OCI-LY1 (cell line): ENCODE results near the gene HINFP.

ENCODE experiments used
- H2AFZ ChIP-seq: fragments of 200-600 bp; sonication (generic), shearing (Covaris generic); 2 replicates; pipeline ENCODE4 v1.6.0; 2014; ENCODE audit warnings: antibody characterized with exemption, mild to moderate bottlenecking, low read length
- H3F3A ChIP-seq: fragments of 200-600 bp; sonication (generic), shearing (Covaris generic); 2 replicates; pipeline ENCODE4 v1.6.0; 2014; ENCODE audit warnings: mild to moderate bottlenecking, antibody characterized with exemption, low read length, moderate library complexity; ENCODE audit not compliant: insufficient read depth
- H3K27ac ChIP-seq: fragments of 200-600 bp; sonication (generic); 2 replicates; pipeline ENCODE4 v1.5.1; 2014; ENCODE audit warnings: low read length, mixed run types, mild to moderate bottlenecking, low read depth; ENCODE audit not compliant: poor library complexity, severe bottlenecking
- H3K27me3 ChIP-seq: fragments of 200-600 bp; sonication (generic); 2 replicates; pipeline ENCODE4 v1.6.0; 2014; ENCODE audit warnings: antibody characterized with exemption, mild to moderate bottlenecking, low read length, moderate library complexity; ENCODE audit not compliant: insufficient read depth
- H3K36me3 ChIP-seq: fragments of 200-600 bp; sonication (generic); 2 replicates; pipeline ENCODE4 v1.6.1; 2014; ENCODE audit warnings: mild to moderate bottlenecking, antibody characterized with exemption, low read length, moderate library complexity, mixed read lengths; ENCODE audit not compliant: insufficient read depth
- H3K4me1 ChIP-seq: fragments of 200-600 bp; sonication (generic); 2 replicates; pipeline ENCODE4 v1.5.1; 2014; ENCODE audit warnings: mild to moderate bottlenecking, low read length, moderate library complexity; ENCODE audit not compliant: insufficient read depth, severe bottlenecking
- H3K4me2 ChIP-seq: fragments of 200-600 bp; sonication (generic), shearing (Covaris generic); 2 replicates; pipeline ENCODE4 v1.6.1; 2014; ENCODE audit warnings: low read length
- H3K4me3 ChIP-seq: fragments of 200-600 bp; sonication (generic); 2 replicates; pipeline ENCODE4 v1.5.1; 2014; ENCODE audit warnings: low read length, low read depth, mild to moderate bottlenecking, mixed read lengths; ENCODE audit not compliant: poor library complexity, severe bottlenecking
- H3K79me2 ChIP-seq: fragments of 200-600 bp; shearing (Covaris generic); 2 replicates; pipeline ENCODE4 v1.6.1; 2016; ENCODE audit warnings: mixed run types, low read length, mixed read lengths; ENCODE audit not compliant: insufficient read depth
- H3K9ac ChIP-seq: fragments of 200-600 bp; sonication (generic), shearing (Covaris generic); 2 replicates; pipeline ENCODE4 v1.6.1; 2014; ENCODE audit warnings: mild to moderate bottlenecking, low read length, mixed read lengths
- H3K9me2 ChIP-seq: fragments of 200-600 bp; sonication (generic), shearing (Covaris generic); 2 replicates; pipeline ENCODE4 v1.6.1; 2014; ENCODE audit warnings: low read depth, mild to moderate bottlenecking, low read length, mixed read lengths
- H3K9me3 ChIP-seq: fragments of 200-600 bp; shearing (Covaris generic); 2 replicates; pipeline ENCODE4 v1.6.1; 2014; ENCODE audit warnings: low read length, mixed read lengths
- H4K20me1 ChIP-seq: fragments of 200-600 bp; sonication (generic), shearing (Covaris generic); 2 replicates; pipeline ENCODE4 v1.6.0; 2016; ENCODE audit warnings: mild to moderate bottlenecking, low read length; ENCODE audit not compliant: insufficient read depth
- EZH2 ChIP-seq: fragments of 200-600 bp; sonication (generic), shearing (Covaris generic); IDR thresholded peaks from 2 replicates; pipeline ENCODE4 v1.8.0; 2017; ENCODE audit warnings: borderline replicate concordance, mixed run types, mild to moderate bottlenecking, antibody characterized with exemption, low read length, moderate library complexity, mixed read lengths
- TF ChIP-seq, protein P1 (sequence below): fragments of 200-600 bp; sonication (generic), shearing (Covaris generic); IDR thresholded peaks from 2 replicates; pipeline ENCODE4 v1.5.1; 2017; ENCODE audit warnings: mild to moderate bottlenecking, antibody characterized with exemption, low read length, moderate library complexity, mixed read lengths

The HINFP gene

DNA sequence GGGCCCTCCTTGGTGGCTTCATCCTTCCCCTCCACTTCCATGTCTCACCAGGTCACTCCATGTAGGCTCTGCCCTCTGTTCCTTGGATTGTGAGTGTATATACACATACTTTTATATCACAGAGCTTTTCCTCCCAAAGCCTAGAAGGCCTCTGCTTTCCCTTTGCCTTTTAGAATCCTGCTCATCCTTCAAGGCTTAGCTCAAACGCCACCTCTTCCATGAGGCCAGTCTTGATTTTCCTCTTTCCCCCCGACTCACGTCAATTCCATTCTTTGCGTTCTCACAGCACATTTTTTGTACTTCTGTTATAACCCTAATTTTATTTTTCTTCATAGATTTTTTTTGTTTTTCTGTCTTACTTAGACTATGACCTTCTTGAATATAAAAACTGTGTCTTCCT is 31.2 kb downstream of the HINFP start:
- H3K4me1 ChIP-seq, result peaks cover 13% of the 10 kb centered on the region

DNA sequence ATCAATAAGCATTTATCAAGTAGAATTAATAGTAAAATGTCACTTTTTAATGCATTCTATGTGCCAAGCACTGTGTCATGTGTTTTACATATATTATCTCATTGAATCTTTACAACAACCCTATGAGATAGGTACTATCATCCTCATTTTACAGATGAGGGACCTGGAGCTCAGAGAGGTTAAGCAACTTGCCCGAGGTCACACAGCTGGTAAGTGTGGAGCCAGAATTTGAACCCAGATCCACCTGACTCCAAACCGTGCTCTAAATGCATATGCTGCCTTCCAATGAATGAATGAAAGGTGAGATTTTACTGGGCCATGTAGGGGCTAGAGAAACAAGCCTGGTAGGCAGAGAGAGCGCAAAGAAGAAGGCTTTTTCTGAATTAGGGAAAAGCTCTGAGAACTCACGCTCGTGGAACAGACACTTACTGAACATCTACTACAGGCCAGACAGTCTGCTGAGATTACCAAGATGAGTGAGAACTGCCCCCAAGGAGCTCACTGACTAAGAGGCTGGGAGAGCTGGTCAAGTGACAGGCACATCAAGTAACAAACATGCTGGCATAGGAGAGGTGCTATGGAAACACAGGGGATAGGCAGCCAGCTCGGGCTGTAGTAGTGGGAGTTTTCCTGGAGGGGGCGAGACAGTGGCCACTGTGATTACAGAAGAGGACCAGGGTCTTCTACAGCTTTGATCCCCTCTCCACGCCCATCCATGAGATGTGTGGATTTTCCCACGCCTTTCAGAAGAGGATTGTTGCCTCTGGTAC is 31.9 kb downstream of the HINFP start:
- Histone ChIP-seq H3K9me2 (no peaks in the 10 kb centered on the region), H3F3A (no peaks in the 10 kb centered on the region), H4K20me1 (no peaks in the 10 kb centered on the region), H3K36me3 (no peaks in the 10 kb centered on the region), H3K4me3 (no peak overlapping the region), H3K4me1 (peaks cover 11% of the 10 kb centered on the region), H3K9ac (no peak overlapping the region), H3K9me3 (no peaks in the 10 kb centered on the region), H2AFZ (no peak overlapping the region), H3K4me2 (no peak overlapping the region), H3K79me2 (no peaks in the 10 kb centered on the region), H3K27me3 (peaks cover 10% of the 10 kb centered on the region; the same call in 1 of the 2 replicates), H3K27ac (no peak overlapping the region)
- no peak for TF ChIP-seq EZH2
- TF ChIP-seq, protein P1, sequence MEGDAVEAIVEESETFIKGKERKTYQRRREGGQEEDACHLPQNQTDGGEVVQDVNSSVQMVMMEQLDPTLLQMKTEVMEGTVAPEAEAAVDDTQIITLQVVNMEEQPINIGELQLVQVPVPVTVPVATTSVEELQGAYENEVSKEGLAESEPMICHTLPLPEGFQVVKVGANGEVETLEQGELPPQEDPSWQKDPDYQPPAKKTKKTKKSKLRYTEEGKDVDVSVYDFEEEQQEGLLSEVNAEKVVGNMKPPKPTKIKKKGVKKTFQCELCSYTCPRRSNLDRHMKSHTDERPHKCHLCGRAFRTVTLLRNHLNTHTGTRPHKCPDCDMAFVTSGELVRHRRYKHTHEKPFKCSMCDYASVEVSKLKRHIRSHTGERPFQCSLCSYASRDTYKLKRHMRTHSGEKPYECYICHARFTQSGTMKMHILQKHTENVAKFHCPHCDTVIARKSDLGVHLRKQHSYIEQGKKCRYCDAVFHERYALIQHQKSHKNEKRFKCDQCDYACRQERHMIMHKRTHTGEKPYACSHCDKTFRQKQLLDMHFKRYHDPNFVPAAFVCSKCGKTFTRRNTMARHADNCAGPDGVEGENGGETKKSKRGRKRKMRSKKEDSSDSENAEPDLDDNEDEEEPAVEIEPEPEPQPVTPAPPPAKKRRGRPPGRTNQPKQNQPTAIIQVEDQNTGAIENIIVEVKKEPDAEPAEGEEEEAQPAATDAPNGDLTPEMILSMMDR, result no peak

More for the DNA sequence above, 31.2 kb downstream of the HINFP start:
- TF ChIP-seq, protein P1, result no peak
- TF ChIP-seq EZH2, result no peak
- Histone ChIP-seq H3K9me3 (no peaks in the 10 kb centered on the region), H3K4me2 (no peak overlapping the region), H4K20me1 (no peaks in the 10 kb centered on the region), H3K36me3 (no peaks in the 10 kb centered on the region), H3K9me2 (no peaks in the 10 kb centered on the region), H3K9ac (no peak overlapping the region), H3K27me3 (peaks cover 10% of the 10 kb centered on the region; the same call in 1 of the 2 replicates), H3K27ac (no peak overlapping the region), H3K79me2 (no peaks in the 10 kb centered on the region), H3F3A (no peaks in the 10 kb centered on the region), H2AFZ (no peak overlapping the region), H3K4me3 (no peak overlapping the region)

DNA sequence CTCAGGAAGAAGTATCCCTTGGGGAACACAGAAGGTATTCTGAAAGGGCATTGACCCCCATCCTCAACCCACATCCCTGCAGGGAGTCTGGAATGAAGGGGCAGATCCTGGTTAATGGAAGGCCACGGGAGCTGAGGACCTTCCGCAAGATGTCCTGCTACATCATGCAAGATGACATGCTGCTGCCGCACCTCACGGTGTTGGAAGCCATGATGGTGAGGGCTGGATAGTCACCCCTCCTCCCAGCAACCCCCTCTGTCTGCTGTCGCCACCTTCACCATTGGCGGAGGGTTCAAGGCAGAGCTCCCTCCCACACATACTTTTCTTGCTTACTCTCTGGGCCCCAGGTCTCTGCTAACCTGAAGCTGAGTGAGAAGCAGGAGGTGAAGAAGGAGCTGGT is 32.8 kb downstream of the HINFP start:
- peaks cover 5% of the 10 kb centered on the region for H3K4me1 ChIP-seq
- H3K4me2 ChIP-seq, result no peak overlapping the region
- H3K79me2 ChIP-seq, result no peaks in the 10 kb centered on the region
- no peak overlapping the region for H2AFZ ChIP-seq
- H4K20me1 ChIP-seq, result no peaks in the 10 kb centered on the region
- H3K9ac ChIP-seq, result no peak overlapping the region
- H3K9me3 ChIP-seq, result no peaks in the 10 kb centered on the region
- H3F3A ChIP-seq, result no peaks in the 10 kb centered on the region
- no peak overlapping the region for H3K4me3 ChIP-seq
- H3K27me3 ChIP-seq, result peaks cover 10% of the 10 kb centered on the region; the same call in 1 of the 2 replicates
- H3K9me2 ChIP-seq, result no peaks in the 10 kb centered on the region
- no peak for TF ChIP-seq EZH2
- TF ChIP-seq, protein P1, result no peak
- no peaks in the 10 kb centered on the region for H3K36me3 ChIP-seq
- no peak overlapping the region for H3K27ac ChIP-seq
